K562 (cell line): ENCODE data around the gene RAD21L1. TPM values are rescaled to one million over a fixed set of nuclear protein-coding genes. Genes with fewer than 3 reads are reported as not detected.

Experiments
- ATF6 ChIP-seq: sonication (generic); formaldehyde crosslinking; IDR thresholded peaks from 2 replicates; pipeline ENCODE4 v1.4.0; 2020; ENCODE audit warnings: mild to moderate bottlenecking, missing genetic modification reagents
- BMI1 ChIP-seq: fragments of 150-350 bp; IDR thresholded peaks from 2 replicates; pipeline ENCODE4 v1.6.1; 2014; ENCODE audit warnings: low read length
- BRD4 ChIP-seq: fragments of 200-600 bp; sonication (generic); IDR thresholded peaks from 2 replicates; pipeline ENCODE4 v1.6.1; 2017; ENCODE audit warnings: inconsistent platforms
- CCAR2 ChIP-seq: fragments of 200-400 bp; formaldehyde crosslinking; IDR thresholded peaks from 2 replicates; pipeline ENCODE4 v1.6.1; 2017; ENCODE audit warnings: mild to moderate bottlenecking, low read depth, low read length
- ETS2 ChIP-seq: IDR thresholded peaks from 2 replicates; pipeline ENCODE4 v1.6.1; 2016; ENCODE audit warnings: borderline replicate concordance, missing genetic modification characterization, mild to moderate bottlenecking, moderate library complexity, missing compliant biosample characterization; ENCODE audit not compliant: poor library complexity, severe bottlenecking
- HDAC1 ChIP-seq, 2 experiments: fragments of 450-650 bp; IDR thresholded peaks; 2 replicates each; pipeline ENCODE4 v1.6.1; 2016 to 2017; ENCODE audit warnings: inconsistent platforms in 1 of 2, mild to moderate bottlenecking in 1 of 2, moderate library complexity in 1 of 2
- HMG20A ChIP-seq: fragments of 450-650 bp; formaldehyde crosslinking; conservative IDR thresholded peaks from 2 replicates; pipeline ENCODE4 v1.4.0; 2020; ENCODE audit warnings: mild to moderate bottlenecking, mixed read lengths
- HNRNPLL ChIP-seq: fragments of 200-400 bp; formaldehyde crosslinking; IDR thresholded peaks from 2 replicates; pipeline ENCODE4 v1.6.1; 2017; ENCODE audit warnings: low read length, low read depth, mild to moderate bottlenecking; ENCODE audit not compliant: poor library complexity, severe bottlenecking
- JUNB ChIP-seq: fragments of 450-650 bp; formaldehyde crosslinking; conservative IDR thresholded peaks from 2 replicates; pipeline ENCODE4 v1.4.0; 2020; ENCODE audit warnings: mild to moderate bottlenecking
- NELFE ChIP-seq: IDR thresholded peaks from 2 replicates; pipeline ENCODE4 v1.6.1; 2011; ENCODE audit warnings: mild to moderate bottlenecking; ENCODE audit not compliant: insufficient read depth, insufficient read length
- USF1 ChIP-seq: sonication (generic); formaldehyde crosslinking; IDR thresholded peaks from 2 replicates; pipeline ENCODE4 v1.9.0; 2022; ENCODE audit warnings: mild to moderate bottlenecking, missing genetic modification reagents
- ZBTB40 ChIP-seq, 2 experiments: fragments of 450-650 bp in 1 of 2; sonication (generic) in 1 of 2; formaldehyde crosslinking in 1 of 2; IDR thresholded peaks; 2 replicates each; pipeline versions ENCODE4 v1.7.1 to v1.9.0; 2016 to 2022; ENCODE audit warnings: inconsistent platforms in 1 of 2, mild to moderate bottlenecking in 1 of 2, missing genetic modification reagents in 1 of 2
- ZBTB9 ChIP-seq: fragments of 450-650 bp; formaldehyde crosslinking; IDR thresholded peaks from 2 replicates; pipeline ENCODE4 v1.4.0; 2020; ENCODE audit warnings: mild to moderate bottlenecking, moderate library complexity
- ZNF124 ChIP-seq: sonication (generic); formaldehyde crosslinking; IDR thresholded peaks from 2 replicates; pipeline ENCODE4 v1.8.1; 2022; ENCODE audit warnings: missing genetic modification reagents
- polyA plus RNA-seq, 8 experiments: library from polyadenylated mRNA; depleted of rRNA in 4 of 8; stranded (reverse) in 5 of 8; unstranded in 3 of 8; fragments of >200 nt; fragmentation: Nextera tagmentation in 2 of 8; fragmentation: Illumina TruSeq in 1 of 8; extraction: Ambion mirVana in 2 of 8; extraction: Trizol in 1 of 8; gene quantifications; 2 replicates each; pipeline versions ENCODE4 v1.2.1 to v1.2.3, GENCODE V29; 2011 to 2014; ENCODE audit warnings: inconsistent platforms in 1 of 8, missing spikeins in 1 of 8
- total RNA-seq, 7 experiments: library from RNA; depleted of rRNA in 6 of 7; stranded (reverse); fragments of >200 nt in 6 of 7; fragmentation: Illumina TruSeq in 2 of 7; extraction: Trizol in 2 of 7; gene quantifications; 2 replicates each; pipeline versions ENCODE4 v1.2.1 to v1.2.3, GENCODE V29; 2011 to 2021; ENCODE audit warnings: low replicate concordance in 1 of 7

The RAD21L1 gene
- total and polyA plus RNA-seq, 9 of the 15 experiments (the other 6 are each of a cell fraction or from before 2014, with no cell fraction given): 0.17 to 1.7 (median 0.45) TPM; not detected in 1

- TF ChIP-seq BRD4: no peak
- TF ChIP-seq HMG20A: no peak
- TF ChIP-seq HNRNPLL: no peak
- no peak for TF ChIP-seq BMI1
- no peak for TF ChIP-seq JUNB (CRISPR knock-in tag)
- TF ChIP-seq ZBTB9: no peak
- no peak for TF ChIP-seq ETS2 (tag)
- no peak for TF ChIP-seq ZBTB40 (IDR thresholded peaks at IDR 0.05)
- no peak for TF ChIP-seq ZBTB40 (CRISPR knock-in tag; IDR thresholded peaks at IDR 0.05)
- peak in 1 of 2 experiments; percentile 71; a peak in 1 of 4 replicates for TF ChIP-seq HDAC1 (IDR thresholded peaks at IDR 0.05)
- no peak for TF ChIP-seq ZNF124 (CRISPR knock-in tag)
- no peak for TF ChIP-seq USF1 (CRISPR knock-in tag)
- no peak for TF ChIP-seq ATF6 (CRISPR knock-in tag)
- TF ChIP-seq NELFE: no peak
- no peak for TF ChIP-seq CCAR2
Measured at GRCh38 chr20:1187605-1188171, 38.2 kb upstream of the RAD21L1 start (continued).
